Ovary (tissue), 9 donors: ENCODE measurements around the gene LPCAT1. TPM values are rescaled to one million over a fixed set of nuclear protein-coding genes. Genes with fewer than 3 reads are reported as not detected.

Experiments
- DNase-seq, 5 donors: peaks; one replicate each; pipeline ENCODE4 v3.0.0-alpha.2; 2019 to 2020
- H3K27ac ChIP-seq, 2 donors: fragments of 200-600 bp; one replicate each; pipeline versions ENCODE4 v1.5.1 to v1.8.0; 2019 to 2022
- H3K27me3 ChIP-seq: fragments of 200-600 bp; one replicate; pipeline ENCODE4 v1.8.0; 2022
- H3K36me3 ChIP-seq: fragments of 200-600 bp; sonication (generic); one replicate; pipeline ENCODE4 v1.5.1; 2019
- H3K4me1 ChIP-seq: one replicate; pipeline ENCODE4 v1.8.1; 2013; ENCODE audit warnings: mild to moderate bottlenecking, moderate library complexity; ENCODE audit not compliant: insufficient read depth
- H3K4me3 ChIP-seq: fragments of 200-600 bp; sonication (generic); one replicate; pipeline ENCODE4 v1.5.1; 2017
- H3K9me3 ChIP-seq, 2 donors: fragments of 200-600 bp in 1 of 2; sonication (generic) in 1 of 2; one replicate each; pipeline versions ENCODE4 v1.5.1 to v1.8.1; 2013 to 2019; ENCODE audit warnings: mild to moderate bottlenecking in 1 of 2, moderate library complexity in 1 of 2
- EP300 ChIP-seq: sonication (generic); formaldehyde crosslinking; IDR thresholded peaks from one replicate; pipeline ENCODE4 v1.6.1; 2017; ENCODE audit warnings: antibody characterized with exemption
- POLR2A ChIP-seq: fragments of 450-650 bp; IDR thresholded peaks from one replicate; pipeline ENCODE4 v1.6.1; 2017; ENCODE audit warnings: antibody characterized with exemption, mild to moderate bottlenecking, moderate library complexity
- WGBS, 3 donors: extraction: QIAGEN DNeasy Blood & Tissue Kit in 1 of 3; methylation state at CpG; one replicate each; pipeline versions ENCODE4 v1.1.5 to v1.1.7; 2013 to 2017; 5-methylcytosine and 5-hydroxymethylcytosine counted together
- intact Hi-C, 4 donors: fragments of 100-400 bp; cut with DNase I; formaldehyde crosslinking; loops; one replicate each; pipeline versions ENCODE4 v1.11.0 to v1.15.1; 2022 to 2023
- polyA plus RNA-seq, 2 donors: library from polyadenylated mRNA; stranded (reverse); fragments of 200-250 nt in 1 of 2; fragments of 350-450 nt in 1 of 2; fragmentation: Illumina TruSeq in 1 of 2; extraction: RNeasy Lipid Tissue Mini Kit (QIAGEN cat#74804) in 1 of 2; gene quantifications; one replicate each; pipeline ENCODE4 v1.2.3, GENCODE V29; 2013 to 2014
- total RNA-seq, 7 donors: library from RNA; depleted of rRNA in 2 of 7; stranded (reverse); fragments of >200 nt in 2 of 7; fragmentation: NEBNext Ultra II Directional in 3 of 7; extraction: Animal tissue kit (Norgen Biotek cat#: 25700) in 3 of 7; gene quantifications; one replicate each; pipeline versions ENCODE4 v1.1.0 to v1.2.4, GENCODE V29; 2016 to 2023
- TF ChIP-seq, protein P1 (sequence below), 3 donors: fragments of 450-650 bp in 2 of 3; fragments of 200-600 bp in 1 of 3; IDR thresholded peaks; one replicate each; pipeline versions ENCODE4 v1.5.1 to v1.8.0; 2016 to 2022; ENCODE audit warnings: antibody characterized with exemption in 3 of 3, mild to moderate bottlenecking in 1 of 3
- donor health status: DM: no; HTN: no; CAD: no; lungs with moderate emphysema.
- donor health status: DM: no; HTN: no; CAD: no.
- donor health status: Bipolar disorder and iron deficiency.
- donor health status: DM: yes; HTN: yes; CAD: no.
- donor health status: DM: no; HTN: no; CAD: no.
- donor health status: DM: yes; HTN: yes; CAD: no.

Gene LPCAT1
- total and polyA plus RNA-seq, 9 donors, result 13.0 to 57.1 (median 25.3) TPM

DNA sequence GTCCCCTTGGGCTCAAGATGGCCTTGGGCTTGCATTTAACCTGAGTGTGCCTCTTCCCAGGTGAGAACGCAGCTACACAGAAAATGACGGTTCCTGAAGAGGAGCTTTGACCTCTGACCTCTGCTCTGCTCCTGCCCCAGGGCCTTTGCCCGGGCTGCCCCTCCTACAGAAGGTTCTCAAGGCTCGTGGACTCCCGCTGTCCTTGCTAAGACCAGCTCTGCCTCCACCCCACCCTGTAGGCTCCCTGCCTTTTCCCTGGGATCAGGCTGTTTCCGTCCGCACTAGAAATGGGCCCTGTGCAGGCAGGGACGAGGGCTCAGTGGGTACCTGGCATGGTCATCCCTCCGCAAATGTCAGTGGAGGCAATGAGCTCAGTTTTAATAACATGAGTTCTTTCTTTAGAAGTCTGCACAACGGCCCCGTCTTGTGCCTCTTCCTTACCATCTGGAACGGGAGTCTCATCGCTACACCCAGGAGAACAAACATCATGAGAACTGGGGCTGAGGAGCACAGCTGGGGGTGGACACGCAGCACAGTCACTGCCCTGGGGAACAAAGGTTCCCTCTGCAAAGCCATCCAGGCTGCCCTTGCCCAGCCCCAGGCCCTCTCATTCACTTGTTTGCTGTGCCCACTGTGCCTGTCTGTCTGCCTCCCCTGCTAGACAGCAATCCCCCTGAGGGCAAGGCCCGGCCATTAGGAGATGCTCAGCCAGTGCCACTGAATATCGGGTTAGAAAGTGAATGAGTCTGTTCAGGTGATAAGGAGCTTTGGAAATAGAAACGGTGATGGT, 26.7 kb upstream of the LPCAT1 start:
- TF ChIP-seq EP300 (no peak), POLR2A (no peak)
- intact Hi-C loops, result no loop called here
- H3K36me3 ChIP-seq, result no peaks in the 10 kb centered on the region
- H3K27me3 ChIP-seq, result no peaks in the 10 kb centered on the region
- 86 to 93% (median 91%) methylated on average over 17 of the region's 17 CpGs for WGBS, 3 donors
- no peak for DNase-seq
- H3K27ac ChIP-seq, result no peak overlapping the region
- no peaks in the 10 kb centered on the region for H3K4me1 ChIP-seq
- no peaks in the 10 kb centered on the region for H3K9me3 ChIP-seq
- no peak overlapping the region for H3K4me3 ChIP-seq

- no peaks in the 10 kb centered on the region for H3K4me1 ChIP-seq
- H3K27ac ChIP-seq, result no peak overlapping the region
- no peak overlapping the region for H3K4me3 ChIP-seq
- TF ChIP-seq POLR2A (no peak), EP300 (no peak)
- TF ChIP-seq, protein P1, sequence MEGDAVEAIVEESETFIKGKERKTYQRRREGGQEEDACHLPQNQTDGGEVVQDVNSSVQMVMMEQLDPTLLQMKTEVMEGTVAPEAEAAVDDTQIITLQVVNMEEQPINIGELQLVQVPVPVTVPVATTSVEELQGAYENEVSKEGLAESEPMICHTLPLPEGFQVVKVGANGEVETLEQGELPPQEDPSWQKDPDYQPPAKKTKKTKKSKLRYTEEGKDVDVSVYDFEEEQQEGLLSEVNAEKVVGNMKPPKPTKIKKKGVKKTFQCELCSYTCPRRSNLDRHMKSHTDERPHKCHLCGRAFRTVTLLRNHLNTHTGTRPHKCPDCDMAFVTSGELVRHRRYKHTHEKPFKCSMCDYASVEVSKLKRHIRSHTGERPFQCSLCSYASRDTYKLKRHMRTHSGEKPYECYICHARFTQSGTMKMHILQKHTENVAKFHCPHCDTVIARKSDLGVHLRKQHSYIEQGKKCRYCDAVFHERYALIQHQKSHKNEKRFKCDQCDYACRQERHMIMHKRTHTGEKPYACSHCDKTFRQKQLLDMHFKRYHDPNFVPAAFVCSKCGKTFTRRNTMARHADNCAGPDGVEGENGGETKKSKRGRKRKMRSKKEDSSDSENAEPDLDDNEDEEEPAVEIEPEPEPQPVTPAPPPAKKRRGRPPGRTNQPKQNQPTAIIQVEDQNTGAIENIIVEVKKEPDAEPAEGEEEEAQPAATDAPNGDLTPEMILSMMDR (IDR thresholded peaks at IDR 0.05), result no peak
- WGBS, 3 donors, result 80 to 91% (median 86%) methylated on average over 16 of the region's 16 CpGs
- no peak for DNase-seq
- intact Hi-C loops, result no loop called here
- no peaks in the 10 kb centered on the region for H3K9me3 ChIP-seq
- no peaks in the 10 kb centered on the region for H3K36me3 ChIP-seq
- no peaks in the 10 kb centered on the region for H3K27me3 ChIP-seq
Measured at GRCh38 chr5:1549475-1550030, 25.8 kb upstream of the LPCAT1 start.

- no peaks in the 10 kb centered on the region for H3K36me3 ChIP-seq
- TF ChIP-seq POLR2A (no peak), EP300 (no peak)
- TF ChIP-seq, protein P1 (IDR thresholded peaks at IDR 0.05), result no peak
- no peaks in the 10 kb centered on the region for H3K9me3 ChIP-seq
- no peaks in the 10 kb centered on the region for H3K4me1 ChIP-seq
- WGBS, 3 donors, result 87 to 89% (median 88%) methylated on average over 33 of the region's 33 CpGs
- no peak overlapping the region for H3K27ac ChIP-seq
- H3K4me3 ChIP-seq, result no peak overlapping the region
- DNase-seq, result peak in 1 of 5 donors; percentile 5
- H3K27me3 ChIP-seq, result no peaks in the 10 kb centered on the region
- intact Hi-C loops, result no loop called here
Measured at GRCh38 chr5:1548702-1549474, 25.1 kb upstream of the LPCAT1 start.

DNA sequence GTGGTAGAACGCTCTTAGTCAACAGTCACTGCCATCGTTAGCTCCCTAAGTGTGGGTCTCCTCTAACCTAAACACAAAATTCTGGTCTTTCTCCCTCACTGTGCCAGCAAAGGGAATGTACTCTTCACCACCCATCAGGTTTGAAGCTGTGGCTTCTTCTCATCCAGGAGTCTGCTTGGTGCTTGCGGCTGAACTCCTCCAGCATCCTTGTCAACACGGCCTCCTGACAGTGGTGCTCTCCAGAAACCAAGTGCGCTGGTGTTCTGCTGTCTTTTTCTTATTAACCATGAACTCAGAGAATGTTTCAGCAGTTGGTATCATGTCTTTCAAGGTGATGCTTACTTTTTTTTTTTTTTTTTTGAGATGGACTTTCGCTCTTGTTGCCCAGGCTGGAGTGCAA, 23.9 kb upstream of the LPCAT1 start:
- intact Hi-C loops, result no loop called here
- no peak overlapping the region for H3K4me3 ChIP-seq
- WGBS, 3 donors, result 94 to 95% (median 95%) methylated on average over 6 of the region's 6 CpGs
- H3K36me3 ChIP-seq, result no peaks in the 10 kb centered on the region
- no peaks in the 10 kb centered on the region for H3K9me3 ChIP-seq
- no peaks in the 10 kb centered on the region for H3K4me1 ChIP-seq
- no peak for DNase-seq
- no peaks in the 10 kb centered on the region for H3K27me3 ChIP-seq
- TF ChIP-seq EP300, result no peak
- no peak overlapping the region for H3K27ac ChIP-seq

DNA sequence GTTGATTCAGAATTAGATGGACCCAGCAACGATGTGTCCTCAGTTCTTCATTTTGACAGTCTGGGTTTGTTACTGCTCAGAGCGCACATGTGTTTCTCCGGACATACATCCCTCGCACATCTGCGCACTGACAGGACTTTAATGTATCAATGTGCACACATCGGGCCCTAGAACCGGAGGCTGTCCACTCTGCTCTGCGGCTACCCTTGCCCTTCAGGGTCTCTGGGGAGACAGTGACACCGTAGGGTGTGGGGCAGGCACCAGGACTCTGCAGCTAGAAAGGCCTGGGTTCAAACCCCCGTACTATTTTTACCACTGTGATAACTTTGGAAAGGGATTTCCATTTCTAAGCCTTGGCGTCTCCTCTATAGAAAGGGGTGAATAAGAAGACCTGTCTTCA, 23.5 kb upstream of the LPCAT1 start:
- no peaks in the 10 kb centered on the region for H3K9me3 ChIP-seq
- H3K4me1 ChIP-seq, result no peaks in the 10 kb centered on the region
- 93 to 95% (median 94%) methylated on average over 11 of the region's 11 CpGs for WGBS, 3 donors
- intact Hi-C loops, result no loop called here
- H3K27me3 ChIP-seq, result no peaks in the 10 kb centered on the region
- H3K36me3 ChIP-seq, result no peaks in the 10 kb centered on the region
- no peak for DNase-seq
- TF ChIP-seq POLR2A, result no peak
- TF ChIP-seq, protein P1 (IDR thresholded peaks at IDR 0.05), result no peak
- TF ChIP-seq EP300, result no peak
- no peak overlapping the region for H3K27ac ChIP-seq
- H3K4me3 ChIP-seq, result no peak overlapping the region
